PC-3 (cell line): ENCODE results near the gene CDK5. TPM values are rescaled to one million over a fixed set of nuclear protein-coding genes. Genes with fewer than 3 reads are reported as not detected.

Experiments used
- ATAC-seq: fragments of 200-7000 bp; cut with Tn5 transposase; 2 replicates; pipeline ENCODE4 v1.9.1; 2020; ENCODE audit warnings: mild to moderate bottlenecking, moderate library complexity
- BruUV-seq: library from RNA; stranded (reverse); fragments of 400-500 nt; replicated peaks from 2 replicates; lab custom pipeline; 2021; lab: Mats Ljungman, UMichigan
- CTCF ChIA-PET: fragments of 300-600 bp; sonication (Branson Sonifier 250); formaldehyde crosslinking; loops from one replicate; lab custom pipeline; 2022; ENCODE audit warnings: antibody characterized with exemption; lab: Charles Lee
- POLR2A ChIA-PET: fragments of 300-600 bp; sonication (Branson Sonifier 250); formaldehyde crosslinking; loops from one replicate; lab custom pipeline; 2022; ENCODE audit warnings: antibody characterized with exemption; ENCODE audit not compliant: unreplicated experiment; lab: Charles Lee
- DNase-seq: peaks from one replicate; pipeline ENCODE4 v3.0.0-alpha.2; 2015
- H2AFZ ChIP-seq: fragments of 300-600 bp; sonication (generic); 2 replicates; pipeline ENCODE4 v1.6.0; 2016; ENCODE audit warnings: antibody characterized with exemption, low read length
- H3F3A ChIP-seq: fragments of 300-600 bp; sonication (generic); one replicate; pipeline ENCODE4 v1.6.0; 2017; ENCODE audit warnings: antibody characterized with exemption, low read length, control low read depth, mild to moderate bottlenecking; ENCODE audit not compliant: unreplicated experiment
- H3K27ac ChIP-seq: fragments of 300-600 bp; sonication (generic); 2 replicates; pipeline ENCODE4 v1.5.1; 2016; ENCODE audit warnings: mild to moderate bottlenecking, low read length
- H3K27me3 ChIP-seq: fragments of 300-600 bp; sonication (generic); 2 replicates; pipeline ENCODE4 v1.6.1; 2016; ENCODE audit warnings: low read length, mixed read lengths
- H3K36me3 ChIP-seq: fragments of 300-600 bp; sonication (generic); 2 replicates; pipeline ENCODE4 v1.6.1; 2016; ENCODE audit warnings: low read depth, mixed run types, low read length, mixed read lengths
- H3K4me1 ChIP-seq: fragments of 300-600 bp; sonication (generic); 2 replicates; pipeline ENCODE4 v1.5.1; 2016; ENCODE audit warnings: low read length; ENCODE audit not compliant: insufficient read depth
- H3K4me2 ChIP-seq: fragments of 300-600 bp; sonication (generic); 2 replicates; pipeline ENCODE4 v1.6.0; 2016; ENCODE audit warnings: low read length
- H3K4me3 ChIP-seq: fragments of 300-600 bp; sonication (generic); 2 replicates; pipeline ENCODE4 v1.5.1; 2016; ENCODE audit warnings: mild to moderate bottlenecking, low read length, mixed read lengths
- H3K79me2 ChIP-seq: fragments of 300-600 bp; sonication (generic); 2 replicates; pipeline ENCODE4 v1.6.1; 2017; ENCODE audit warnings: low read length, mixed read lengths
- H3K9ac ChIP-seq: fragments of 300-600 bp; sonication (generic); 2 replicates; pipeline ENCODE4 v1.6.0; 2016; ENCODE audit warnings: mild to moderate bottlenecking, low read length
- H3K9me2 ChIP-seq: fragments of 300-600 bp; sonication (generic); replicated peaks from 2 replicates; pipeline ENCODE4 v1.6.1; 2016; ENCODE audit warnings: mixed run types, low read length, mixed read lengths
- H3K9me3 ChIP-seq: fragments of 300-600 bp; sonication (generic); 2 replicates; pipeline ENCODE4 v1.6.1; 2016; ENCODE audit warnings: low read length, mixed read lengths
- H4K20me1 ChIP-seq: fragments of 300-600 bp; sonication (generic); 2 replicates; pipeline ENCODE4 v1.6.1; 2016; ENCODE audit warnings: low read length, mixed read lengths
- EZH2 ChIP-seq: fragments of 300-600 bp; sonication (generic); IDR thresholded peaks from one replicate; pipeline ENCODE4 v1.6.1; 2017; ENCODE audit warnings: antibody characterized with exemption, mild to moderate bottlenecking, low read length; ENCODE audit not compliant: unreplicated experiment
- EZH2phosphoT487 ChIP-seq: fragments of 300-600 bp; sonication (generic); IDR thresholded peaks from 2 replicates; pipeline ENCODE4 v1.6.1; 2018; ENCODE audit warnings: mild to moderate bottlenecking, antibody characterized with exemption, low read length, borderline replicate concordance
- intact Hi-C: fragments of 100-400 bp; cut with micrococcal nuclease; formaldehyde crosslinking; loops from 2 replicates; pipeline ENCODE4 v1.9.0; 2023
- total RNA-seq: library from RNA; depleted of rRNA; stranded (reverse); fragments of >200 nt; gene quantifications from 2 replicates; pipeline ENCODE4 v1.2.3, GENCODE V29; 2014
- TF ChIP-seq, protein P1 (sequence below): fragments of 300-600 bp; sonication (generic); conservative IDR thresholded peaks from 2 replicates; pipeline ENCODE4 v1.5.1; 2017; ENCODE audit warnings: antibody characterized with exemption, low read depth, mild to moderate bottlenecking, low read length

The CDK5 gene
- total RNA-seq, 1 experiment from 2014 or later: 40.1 TPM

DNA sequence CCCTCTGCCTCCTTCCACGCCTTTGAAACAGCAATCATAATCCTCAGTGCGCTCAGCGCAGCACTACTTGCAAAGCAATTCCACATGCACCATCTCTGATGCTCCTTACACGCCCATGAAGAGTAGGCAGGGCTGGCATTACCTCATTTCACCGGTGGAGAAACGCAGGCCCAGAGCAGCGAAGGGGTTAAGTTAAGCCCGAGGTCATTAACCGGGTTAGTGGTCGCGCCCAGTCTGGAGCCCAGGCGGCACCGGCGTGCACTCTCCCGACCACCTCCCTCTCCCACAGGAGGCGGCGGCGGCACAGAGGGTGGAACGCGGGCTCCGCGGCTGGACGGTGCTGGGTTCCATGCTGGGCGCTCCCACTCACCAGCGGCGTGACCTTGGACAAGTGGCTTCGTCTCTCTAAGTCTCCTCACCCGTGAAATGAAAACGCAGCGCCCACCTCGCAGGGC, 22.4 kb upstream of the CDK5 start:
- peaks cover 41% of the 10 kb centered on the region for H3K79me2 ChIP-seq
- no peaks in the 10 kb centered on the region for H3F3A ChIP-seq
- peak overlapping the region; percentile 95 for H3K4me2 ChIP-seq
- POLR2A ChIA-PET: interaction anchor here (0.6 to 0.7 kb wide), 3 partner anchors 17 to 67 kb away, joined by 3 to 15 read pairs (median 5); no protein-coding TSS in a partner anchor
- H4K20me1 ChIP-seq: no peaks in the 10 kb centered on the region
- peak; percentile 3 for ATAC-seq
- TF ChIP-seq, protein P1, sequence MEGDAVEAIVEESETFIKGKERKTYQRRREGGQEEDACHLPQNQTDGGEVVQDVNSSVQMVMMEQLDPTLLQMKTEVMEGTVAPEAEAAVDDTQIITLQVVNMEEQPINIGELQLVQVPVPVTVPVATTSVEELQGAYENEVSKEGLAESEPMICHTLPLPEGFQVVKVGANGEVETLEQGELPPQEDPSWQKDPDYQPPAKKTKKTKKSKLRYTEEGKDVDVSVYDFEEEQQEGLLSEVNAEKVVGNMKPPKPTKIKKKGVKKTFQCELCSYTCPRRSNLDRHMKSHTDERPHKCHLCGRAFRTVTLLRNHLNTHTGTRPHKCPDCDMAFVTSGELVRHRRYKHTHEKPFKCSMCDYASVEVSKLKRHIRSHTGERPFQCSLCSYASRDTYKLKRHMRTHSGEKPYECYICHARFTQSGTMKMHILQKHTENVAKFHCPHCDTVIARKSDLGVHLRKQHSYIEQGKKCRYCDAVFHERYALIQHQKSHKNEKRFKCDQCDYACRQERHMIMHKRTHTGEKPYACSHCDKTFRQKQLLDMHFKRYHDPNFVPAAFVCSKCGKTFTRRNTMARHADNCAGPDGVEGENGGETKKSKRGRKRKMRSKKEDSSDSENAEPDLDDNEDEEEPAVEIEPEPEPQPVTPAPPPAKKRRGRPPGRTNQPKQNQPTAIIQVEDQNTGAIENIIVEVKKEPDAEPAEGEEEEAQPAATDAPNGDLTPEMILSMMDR: no peak
- no peak for TF ChIP-seq EZH2phosphoT487
- no peak for TF ChIP-seq EZH2
- H3K4me3 ChIP-seq: peak overlapping the region; percentile 91
- intact Hi-C loops: loop anchor here (1.0 kb wide), 3 partner anchors 17 to 52 kb away; partner anchors contain the start of gene ABCB8
- CTCF ChIA-PET: no interaction called here
- H3K27ac ChIP-seq: peak overlapping the region; percentile 61
- H3K9me3 ChIP-seq: no peaks in the 10 kb centered on the region
- H3K27me3 ChIP-seq: no peaks in the 10 kb centered on the region
- H2AFZ ChIP-seq: peak overlapping the region; percentile 70
- TSS peak; percentile 47 for BruUV-seq
- peaks cover 34% of the 10 kb centered on the region for H3K4me1 ChIP-seq
- DNase-seq: no peak
- H3K9me2 ChIP-seq: no peaks in the 10 kb centered on the region
- no peaks in the 10 kb centered on the region; the same call in 1 of the 2 replicates for H3K36me3 ChIP-seq
- peak overlapping the region; percentile 98 for H3K9ac ChIP-seq

DNA sequence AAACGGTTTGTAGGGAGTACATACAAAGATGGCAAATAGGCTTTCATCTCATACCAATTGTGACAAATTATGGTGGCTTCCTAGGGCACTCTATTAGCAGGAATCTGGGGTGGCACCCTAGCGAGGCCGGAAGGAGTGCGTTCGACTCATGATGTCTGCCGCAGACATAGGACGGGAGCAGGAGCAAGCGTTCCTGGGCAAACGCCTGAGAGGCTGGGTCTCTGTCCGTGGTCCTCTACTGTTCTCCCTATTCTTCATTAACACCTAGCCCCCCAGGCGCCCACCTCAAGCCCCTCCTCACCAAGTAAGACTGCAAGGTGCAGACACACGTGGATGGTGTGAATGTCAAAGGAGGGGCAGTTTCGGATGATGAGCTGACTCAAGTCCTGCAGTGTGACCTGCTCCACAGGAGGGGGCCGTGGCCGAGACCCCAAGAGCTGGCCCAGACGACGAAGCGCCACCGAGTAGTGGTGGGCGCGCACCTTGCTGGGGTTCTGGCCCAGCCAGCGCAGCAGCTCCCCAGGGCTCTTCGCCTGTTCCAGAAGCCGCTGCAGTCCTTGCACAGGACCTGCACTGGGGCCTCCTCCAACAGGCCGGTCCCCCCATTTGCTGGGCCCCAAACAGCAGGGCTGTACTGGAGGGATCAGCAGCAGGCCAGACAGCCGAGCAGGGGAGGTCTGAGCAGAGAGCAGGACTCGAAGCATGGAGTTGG, 21.7 kb upstream of the CDK5 start:
- ATAC-seq (no peak), DNase-seq (no peak)
- TF ChIP-seq EZH2phosphoT487 (no peak), EZH2 (no peak)
- TF ChIP-seq, protein P1: no peak
- Histone ChIP-seq H3F3A (no peaks in the 10 kb centered on the region), H3K4me1 (peaks cover 31% of the 10 kb centered on the region), H3K4me2 (peak overlapping the region; percentile 95), H3K36me3 (peaks cover 3% of the 10 kb centered on the region; the same call in 1 of the 2 replicates), H3K27ac (no peak overlapping the region), H2AFZ (no peak overlapping the region), H3K9ac (peak overlapping the region; percentile 98), H3K9me2 (no peaks in the 10 kb centered on the region), H3K9me3 (no peaks in the 10 kb centered on the region), H3K79me2 (peaks cover 41% of the 10 kb centered on the region), H3K27me3 (no peaks in the 10 kb centered on the region), H4K20me1 (no peaks in the 10 kb centered on the region), H3K4me3 (peak overlapping the region; percentile 91)
- no TSS peak for BruUV-seq
- ChIA-PET POLR2A (no interaction called here), CTCF (no interaction called here)
- intact Hi-C loops: loop anchor here (5.0 kb wide), 1 partner anchor 33 kb away; no protein-coding TSS in a partner anchor
